Renal cortex interstitium (tissue), 11 donors: ENCODE results near the gene TSHZ2. TPM values are rescaled to one million over a fixed set of nuclear protein-coding genes. Genes with fewer than 3 reads are reported as not detected.
"Not testable (repeated sequence)": the region's sequence is repeated elsewhere in the genome, so short reads cannot be mapped to it uniquely, and the experiment has no call there.

Source experiments
- DNase-seq, 11 donors: peaks; one replicate each; pipeline ENCODE4 v3.0.0-alpha.2; 2013; ENCODE audit warnings: low read depth in 9 of 11, low spot score in 4 of 11; ENCODE audit errors: extremely low read depth in 1 of 11
- polyA plus RNA-seq, 3 donors: library from polyadenylated mRNA; unstranded; fragments of 120-200 nt; gene quantifications; one replicate each; pipeline ENCODE4 v1.2.1, GENCODE V29; 2013; ENCODE audit not compliant: insufficient read length in 3 of 3

The TSHZ2 gene
- polyA plus RNA-seq, 3 donors: 12.8 to 15.9 (median 13.3) TPM

- DNase-seq: no peak
Measured at GRCh38 chr20:53298911-53299310, 326.8 kb downstream of the TSHZ2 start.

- DNase-seq: no peak
Measured at GRCh38 chr20:53299831-53300230, 327.7 kb downstream of the TSHZ2 start.

GRCh38 chr20:53301869-53302268, 329.7 kb downstream of the TSHZ2 start:
- no peak for DNase-seq

GRCh38 chr20:53302695-53303412, 330.7 kb downstream of the TSHZ2 start:
- DNase-seq: no peak

GRCh38 chr20:53303413-53303760, 331.2 kb downstream of the TSHZ2 start:
- no peak for DNase-seq

GRCh38 chr20:53304146-53304545, 332.0 kb downstream of the TSHZ2 start:
- DNase-seq: no peak

GRCh38 chr20:53306192-53306805, 334.1 kb downstream of the TSHZ2 start:
- DNase-seq: no peak

- DNase-seq: no peak
Measured at GRCh38 chr20:53307964-53308597, 335.9 kb downstream of the TSHZ2 start.

GRCh38 chr20:53309515-53309914, 337.4 kb downstream of the TSHZ2 start:
- no peak for DNase-seq

- DNase-seq: peak in 1 of 11 donors; percentile 27
Measured at GRCh38 chr20:53312957-53313356, 340.8 kb downstream of the TSHZ2 start.

- DNase-seq: no peak
Measured at GRCh38 chr20:53316206-53316937, 344.2 kb downstream of the TSHZ2 start.

- no peak for DNase-seq
Measured at GRCh38 chr20:53319200-53319599, 347.0 kb downstream of the TSHZ2 start.

- no peak for DNase-seq
Measured at GRCh38 chr20:53319716-53320115, 347.6 kb downstream of the TSHZ2 start.

- no peak for DNase-seq
Measured at GRCh38 chr20:53320701-53321100, 348.5 kb downstream of the TSHZ2 start.

- no peak for DNase-seq
Measured at GRCh38 chr20:53321596-53321995, 349.4 kb downstream of the TSHZ2 start.

GRCh38 chr20:53322651-53323050, 350.5 kb downstream of the TSHZ2 start:
- no peak for DNase-seq

- DNase-seq: not testable (repeated sequence)
Measured at GRCh38 chr20:53323460-53323859, 351.3 kb downstream of the TSHZ2 start.

- no peak for DNase-seq
Measured at GRCh38 chr20:53324816-53325215, 352.7 kb downstream of the TSHZ2 start.

- DNase-seq: no peak
Measured at GRCh38 chr20:53328961-53329360, 356.8 kb downstream of the TSHZ2 start.

GRCh38 chr20:53329781-53330180, 357.6 kb downstream of the TSHZ2 start:
- no peak for DNase-seq
